DND-41 (cell line): ENCODE data around the gene MTM1.

Source experiments
- CTCF ChIP-seq: IDR thresholded peaks from 2 replicates; pipeline ENCODE4 v1.5.1; 2012; ENCODE audit warnings: borderline replicate concordance, low read length, moderate library complexity, mild to moderate bottlenecking; ENCODE audit not compliant: poor library complexity, severe bottlenecking; ENCODE audit errors: extremely low read depth
- EZH2 ChIP-seq: IDR thresholded peaks from 3 replicates; pipeline ENCODE4 v1.6.1; 2012; ENCODE audit warnings: borderline replicate concordance, low read depth, mild to moderate bottlenecking, moderate library complexity, low read length, inconsistent platforms; ENCODE audit not compliant: severe bottlenecking

- no peak for TF ChIP-seq CTCF
- TF ChIP-seq EZH2: no peak
Observed at GRCh38 chrX:150527108-150527507, 41.3 kb upstream of the MTM1 start.
